ENCODE measurements around the gene HIGD1B.
A peak's percentile ranks its signal among the peaks of the same experiment; 100 is the strongest.

The HIGD1B gene

DNA sequence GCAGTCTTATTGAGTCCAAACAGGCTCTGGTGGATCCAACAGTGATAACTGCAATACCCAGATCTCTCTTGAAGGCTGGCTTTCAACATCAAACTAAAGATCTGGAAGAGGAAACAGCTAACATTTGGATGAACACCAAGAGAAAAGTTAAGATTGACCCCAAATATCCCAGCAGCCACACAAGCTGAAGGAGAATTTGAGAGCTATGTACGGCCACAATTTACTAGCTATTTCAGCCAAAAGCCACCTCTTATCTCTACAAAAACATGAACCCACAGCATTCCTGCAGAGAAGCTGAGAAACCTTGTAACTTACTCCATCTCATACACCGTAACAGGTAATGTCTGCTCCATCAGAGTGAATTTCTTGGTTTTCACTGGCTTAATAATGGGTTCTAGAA is 37.3 kb downstream of the HIGD1B start:
- Histone ChIP-seq H3K36me3 (ENCODE audit: insufficient read depth, low read depth, low read length) (peaks cover 85% of the 10 kb centered on the region), H3K27me3 (ENCODE audit: insufficient read depth, low read length) (no peaks in the 10 kb centered on the region), H3K4me1 (ENCODE audit: insufficient read depth, low read length) (no peaks in the 10 kb centered on the region), H3K27ac (ENCODE audit: low read length) (no peak overlapping the region), H3K9me3 (ENCODE audit: insufficient read depth, low read depth, low read length) (no peaks in the 10 kb centered on the region), H3K9ac (ENCODE audit: low read depth, low read length) (no peak overlapping the region), H3K4me3 (ENCODE audit: low read length) (no peak overlapping the region)

DNA sequence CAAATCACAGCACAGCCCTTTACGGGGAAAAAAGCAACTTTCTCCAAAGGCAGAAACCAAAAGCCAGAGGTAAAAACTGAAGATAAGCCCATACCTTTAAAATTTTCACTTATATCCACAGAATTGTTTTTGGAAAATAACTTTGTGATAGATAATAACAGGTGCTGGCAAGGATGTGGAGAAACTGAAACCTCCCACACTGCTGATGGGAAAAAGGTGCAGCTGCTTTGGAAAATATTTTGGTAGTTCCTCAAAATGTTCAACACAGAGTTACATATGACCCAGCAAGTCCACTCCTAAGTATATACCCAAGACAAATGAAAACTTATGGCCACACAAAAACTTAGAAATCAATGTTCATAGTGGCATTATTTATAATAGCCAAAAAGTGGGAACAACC is 39.3 kb downstream of the HIGD1B start:
- no peak overlapping the region for H3K4me3 ChIP-seq (ENCODE audit: low read length)
- H3K27ac ChIP-seq (ENCODE audit: low read length), result no peak overlapping the region
- no peaks in the 10 kb centered on the region for H3K27me3 ChIP-seq (ENCODE audit: insufficient read depth, low read length)
- no peak overlapping the region for H3K9ac ChIP-seq (ENCODE audit: low read depth, low read length)
- H3K4me1 ChIP-seq (ENCODE audit: insufficient read depth, low read length), result no peaks in the 10 kb centered on the region
- no peaks in the 10 kb centered on the region for H3K9me3 ChIP-seq (ENCODE audit: insufficient read depth, low read depth, low read length)
- H3K36me3 ChIP-seq (ENCODE audit: insufficient read depth, low read depth, low read length), result peaks cover 76% of the 10 kb centered on the region

DNA sequence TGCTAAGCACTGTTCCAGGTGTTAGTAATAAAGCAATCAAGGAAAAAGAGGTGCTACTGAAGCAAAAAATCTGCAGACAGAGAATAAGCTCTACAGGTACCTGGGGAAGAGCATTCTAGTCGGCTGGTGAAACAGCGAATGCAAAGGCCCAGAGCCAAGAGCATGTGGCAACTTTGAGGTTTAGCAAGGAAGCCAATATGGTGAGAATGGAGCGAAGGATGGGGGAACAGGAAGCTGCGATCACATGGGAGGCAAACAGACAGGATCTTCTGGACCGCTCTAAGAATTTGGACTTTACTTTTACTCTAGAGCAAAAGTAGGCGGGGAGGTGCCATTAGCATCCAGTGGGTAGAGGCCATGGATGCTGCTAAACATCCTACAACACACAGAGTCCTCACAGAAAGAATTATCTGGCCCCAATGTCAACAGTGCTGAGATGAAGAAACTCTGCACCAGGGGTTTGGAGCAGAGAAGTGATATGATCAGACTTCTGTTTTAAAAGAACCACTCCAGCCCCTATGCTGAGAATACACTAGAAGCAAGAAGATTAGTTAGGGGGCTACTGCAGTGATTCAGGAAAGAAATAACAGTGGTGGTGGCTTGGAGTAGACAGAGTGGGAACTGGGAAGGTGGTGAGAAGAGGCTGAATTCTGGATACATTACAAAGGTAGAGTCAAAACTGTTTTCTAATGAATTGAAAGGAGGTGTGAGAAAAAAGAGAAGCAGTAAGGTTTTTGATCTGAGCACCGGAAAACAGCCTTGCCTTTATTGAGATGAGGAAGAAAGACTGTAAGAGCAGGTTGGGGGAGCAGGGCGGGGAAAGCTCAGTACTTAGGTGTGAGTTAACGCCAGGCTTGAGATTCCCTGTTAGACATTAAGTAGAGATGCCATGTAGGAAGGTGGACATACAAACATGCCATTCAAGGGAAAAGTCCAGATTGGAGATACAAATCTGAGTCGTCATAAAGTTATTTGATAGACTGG is 40.6 kb downstream of the HIGD1B start:
- H3K27me3 ChIP-seq (ENCODE audit: insufficient read depth, low read length), result no peaks in the 10 kb centered on the region
- H3K27ac ChIP-seq (ENCODE audit: low read length), result no peak overlapping the region
- no peak overlapping the region for H3K9ac ChIP-seq (ENCODE audit: low read depth, low read length)
- H3K36me3 ChIP-seq (ENCODE audit: insufficient read depth, low read depth, low read length), result peaks cover 75% of the 10 kb centered on the region
- H3K4me1 ChIP-seq (ENCODE audit: insufficient read depth, low read length), result no peaks in the 10 kb centered on the region
- no peaks in the 10 kb centered on the region for H3K9me3 ChIP-seq (ENCODE audit: insufficient read depth, low read depth, low read length)
- H3K4me3 ChIP-seq (ENCODE audit: low read length), result no peak overlapping the region

DNA sequence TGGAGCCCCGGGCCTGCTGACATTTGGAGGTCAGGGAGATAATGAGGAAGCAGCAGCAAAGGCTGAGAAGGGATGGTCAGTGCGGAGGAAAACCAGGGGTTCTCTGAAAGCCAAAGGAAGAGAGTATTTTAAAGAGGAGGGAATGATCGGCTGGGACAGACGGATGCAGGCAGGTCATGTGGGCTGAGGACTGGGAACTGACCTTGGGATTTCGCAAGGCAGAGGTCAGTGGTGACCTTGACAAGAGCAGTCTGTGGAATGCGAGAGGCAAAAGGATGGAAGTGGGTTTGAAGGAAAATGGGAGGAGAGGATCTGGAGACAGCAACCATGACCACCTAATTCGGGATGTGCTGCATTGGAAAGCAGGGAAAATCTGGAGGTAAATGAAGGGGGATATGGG is 41.3 kb downstream of the HIGD1B start:
- H3K9me3 ChIP-seq (ENCODE audit: insufficient read depth, low read depth, low read length), result no peaks in the 10 kb centered on the region
- no peak overlapping the region for H3K4me3 ChIP-seq (ENCODE audit: low read length)
- H3K9ac ChIP-seq (ENCODE audit: low read depth, low read length), result no peak overlapping the region
- H3K27me3 ChIP-seq (ENCODE audit: insufficient read depth, low read length), result no peaks in the 10 kb centered on the region
- peaks cover 73% of the 10 kb centered on the region for H3K36me3 ChIP-seq (ENCODE audit: insufficient read depth, low read depth, low read length)
- H3K27ac ChIP-seq (ENCODE audit: low read length), result no peak overlapping the region
- H3K4me1 ChIP-seq (ENCODE audit: insufficient read depth, low read length), result no peaks in the 10 kb centered on the region

DNA sequence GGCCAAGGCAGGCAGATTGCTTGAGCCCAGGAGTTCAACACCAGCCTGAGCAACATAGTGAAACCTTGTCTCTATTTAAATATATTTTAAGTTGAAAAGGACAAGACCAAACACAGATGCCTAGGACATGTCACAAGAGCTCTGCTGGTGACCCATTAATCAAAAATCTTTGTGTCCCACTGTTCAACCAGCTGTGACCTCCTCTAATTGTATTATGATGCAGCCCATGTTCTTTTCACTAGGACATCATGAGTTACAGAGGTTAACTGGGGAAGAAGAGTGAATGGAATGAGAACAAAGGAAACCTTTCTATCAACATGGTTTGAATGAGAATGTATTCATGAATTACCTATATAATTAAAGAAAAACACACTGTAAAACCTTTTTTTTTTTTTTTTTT is 44.6 kb downstream of the HIGD1B start:
- Histone ChIP-seq H3K27ac (ENCODE audit: low read length) (no peak overlapping the region), H3K9me3 (ENCODE audit: insufficient read depth, low read depth, low read length) (no peaks in the 10 kb centered on the region), H3K9ac (ENCODE audit: low read depth, low read length) (no peak overlapping the region), H3K27me3 (ENCODE audit: insufficient read depth, low read length) (no peaks in the 10 kb centered on the region), H3K36me3 (ENCODE audit: insufficient read depth, low read depth, low read length) (peaks cover 55% of the 10 kb centered on the region), H3K4me3 (ENCODE audit: low read length) (no peak overlapping the region), H3K4me1 (ENCODE audit: insufficient read depth, low read length) (no peaks in the 10 kb centered on the region)

DNA sequence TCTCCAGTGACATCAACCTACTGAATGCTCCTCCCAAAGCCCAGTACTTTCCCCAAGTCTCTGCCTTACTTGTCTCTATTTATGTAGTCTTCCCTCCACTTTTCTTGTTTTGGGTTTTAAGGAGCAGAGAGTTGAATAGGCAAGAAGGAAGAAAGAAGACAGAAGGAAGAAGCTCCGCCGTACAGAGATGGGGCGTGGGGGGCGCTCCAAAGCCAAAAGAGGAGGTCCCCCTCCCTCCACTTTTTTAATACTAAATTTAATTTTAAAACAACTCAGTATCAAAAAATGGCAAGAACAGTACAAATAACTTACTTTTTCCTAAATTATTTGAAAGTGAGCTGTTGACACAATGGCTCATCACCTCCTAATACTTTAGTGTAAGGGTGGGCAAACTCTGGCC is 47.0 kb downstream of the HIGD1B start:
- Histone ChIP-seq H3K4me3 (ENCODE audit: low read length) (no peak overlapping the region), H3K27me3 (ENCODE audit: insufficient read depth, low read length) (no peaks in the 10 kb centered on the region), H3K9me3 (ENCODE audit: insufficient read depth, low read depth, low read length) (no peaks in the 10 kb centered on the region), H3K27ac (ENCODE audit: low read length) (no peak overlapping the region), H3K9ac (ENCODE audit: low read depth, low read length) (no peak overlapping the region), H3K4me1 (ENCODE audit: insufficient read depth, low read length) (no peaks in the 10 kb centered on the region), H3K36me3 (ENCODE audit: insufficient read depth, low read depth, low read length) (peaks cover 42% of the 10 kb centered on the region)

DNA sequence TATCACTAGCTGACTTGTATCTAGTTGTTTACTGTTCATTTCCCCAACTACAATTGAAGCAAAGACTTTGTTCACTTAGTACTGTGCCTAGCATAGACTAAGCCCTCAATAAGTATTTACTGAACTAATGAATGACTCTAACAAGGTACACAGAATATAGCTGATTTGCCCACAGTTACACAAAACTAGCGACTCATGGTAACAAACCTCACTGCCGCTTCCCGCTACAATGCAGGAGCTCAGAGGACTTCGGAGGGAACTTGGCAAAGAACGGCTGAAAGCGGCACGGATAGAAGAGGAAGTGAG is 51.0 kb downstream of the HIGD1B start:
- Histone ChIP-seq H3K27ac (ENCODE audit: low read length) (peak overlapping the region; percentile 90), H3K36me3 (ENCODE audit: insufficient read depth, low read depth, low read length) (peaks cover 17% of the 10 kb centered on the region), H3K9me3 (ENCODE audit: insufficient read depth, low read depth, low read length) (no peaks in the 10 kb centered on the region), H3K27me3 (ENCODE audit: insufficient read depth, low read length) (no peaks in the 10 kb centered on the region), H3K4me1 (ENCODE audit: insufficient read depth, low read length) (no peaks in the 10 kb centered on the region), H3K4me3 (ENCODE audit: low read length) (peak overlapping the region; percentile 95), H3K9ac (ENCODE audit: low read depth, low read length) (peak overlapping the region; percentile 96)

DNA sequence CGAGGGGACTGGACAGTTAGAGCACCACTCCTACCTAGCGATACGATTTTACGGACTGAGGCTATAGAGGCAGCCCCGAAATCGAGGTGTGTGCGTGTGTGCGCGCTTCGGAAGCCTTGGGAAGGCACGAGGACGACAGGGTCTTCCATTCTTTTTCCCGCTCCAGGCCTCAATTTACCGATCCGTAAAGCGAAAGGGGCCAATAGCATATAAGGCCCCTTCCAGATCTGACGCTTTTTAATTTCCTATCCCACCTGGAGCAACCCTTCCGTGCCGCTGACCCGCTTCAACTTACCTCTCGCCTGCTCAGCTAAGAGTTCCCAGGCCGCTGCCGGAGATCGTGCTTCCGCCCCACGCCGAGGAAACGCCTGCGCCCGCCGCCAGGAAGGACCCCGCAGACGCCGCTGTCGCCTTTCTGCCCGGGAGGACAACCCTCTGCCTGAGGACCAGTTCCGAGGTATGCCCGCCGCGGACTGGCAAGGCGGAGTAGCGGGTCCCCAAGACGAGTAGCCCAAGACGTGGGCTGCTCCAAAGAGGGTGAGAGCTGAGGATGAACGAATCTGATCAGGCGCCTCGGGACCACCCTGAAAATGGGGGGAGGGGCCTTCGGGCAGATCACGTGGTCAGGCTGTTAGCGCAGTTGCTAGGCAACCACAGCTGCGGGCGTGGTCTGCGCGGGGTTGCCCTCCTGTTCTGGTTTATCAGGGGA is 51.5 kb downstream of the HIGD1B start, which contains the start of gene EFTUD2:
Gene EFTUD2 (minus strand): TSS at position 372 of the 709 bp plus-strand sequence. CDS start 4,924 bp downstream, outside the sequence.
- no peaks in the 10 kb centered on the region for H3K4me1 ChIP-seq (ENCODE audit: insufficient read depth, low read length)
- H3K36me3 ChIP-seq (ENCODE audit: insufficient read depth, low read depth, low read length), result peaks cover 12% of the 10 kb centered on the region
- no peaks in the 10 kb centered on the region for H3K9me3 ChIP-seq (ENCODE audit: insufficient read depth, low read depth, low read length)
- H3K27ac ChIP-seq (ENCODE audit: low read length), result peak within 1 kb of the TSS; percentile 90
- peak within 1 kb of the TSS; percentile 95 for H3K4me3 ChIP-seq (ENCODE audit: low read length)
- H3K27me3 ChIP-seq (ENCODE audit: insufficient read depth, low read length), result no peaks in the 10 kb centered on the region
- H3K9ac ChIP-seq (ENCODE audit: low read depth, low read length), result peak within 1 kb of the TSS; percentile 96

All from iPS-20b (cell line).